ACC112 (cell line): ENCODE results near the gene SEMA5B.

Experiments
- H2AFZ ChIP-seq: fragments of 200-600 bp; sonication (generic); one replicate; pipeline ENCODE4 v1.6.0; 2017; ENCODE audit warnings: antibody characterized with exemption, low read length; ENCODE audit not compliant: unreplicated experiment
- H3K27ac ChIP-seq: fragments of 200-600 bp; sonication (generic); 2 replicates; pipeline ENCODE4 v1.5.1; 2014; ENCODE audit warnings: low read depth, mild to moderate bottlenecking, antibody characterized with exemption, low read length, moderate library complexity
- H3K27me3 ChIP-seq: fragments of 200-600 bp; sonication (generic); 2 replicates; pipeline ENCODE4 v1.6.1; 2014; ENCODE audit warnings: mild to moderate bottlenecking, antibody characterized with exemption, low read length, moderate library complexity, mixed read lengths; ENCODE audit not compliant: insufficient read depth
- H3K36me3 ChIP-seq: fragments of 200-600 bp; sonication (generic); 2 replicates; pipeline ENCODE4 v1.6.1; 2016; ENCODE audit warnings: mild to moderate bottlenecking, antibody characterized with exemption, low read length, moderate library complexity, mixed read lengths; ENCODE audit not compliant: insufficient read depth
- H3K4me1 ChIP-seq: fragments of 200-600 bp; sonication (generic); one replicate; pipeline ENCODE4 v1.6.1; 2016; ENCODE audit warnings: low read length, mixed read lengths; ENCODE audit not compliant: insufficient read depth, unreplicated experiment, control insufficient read depth
- H3K4me3 ChIP-seq: fragments of 200-600 bp; sonication (generic); 2 replicates; pipeline ENCODE4 v1.5.1; 2014; ENCODE audit warnings: mild to moderate bottlenecking, low read depth, low read length
- H3K79me2 ChIP-seq: fragments of 200-600 bp; sonication (generic); one replicate; pipeline ENCODE4 v1.6.0; 2016; ENCODE audit warnings: low read length; ENCODE audit not compliant: control insufficient read depth, unreplicated experiment, insufficient read depth

Gene SEMA5B

DNA sequence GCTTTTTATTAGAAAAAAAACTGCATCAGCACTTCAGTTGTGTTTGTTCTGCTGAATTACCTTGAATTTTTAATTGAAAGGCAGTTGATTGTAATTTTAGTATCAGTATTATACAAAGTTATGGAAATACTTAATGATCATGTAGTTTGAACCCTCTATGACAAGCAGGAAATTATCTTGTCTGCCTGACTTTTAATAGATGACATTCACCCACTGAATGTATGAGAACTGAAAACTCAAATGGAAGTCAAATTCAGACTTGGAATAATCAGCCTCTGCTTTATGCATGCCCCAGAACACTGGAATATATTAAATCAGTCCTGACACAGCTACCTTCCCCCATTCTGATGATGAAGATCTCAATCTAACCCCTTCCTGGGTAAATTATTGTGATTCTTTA is 159.2 kb downstream of the SEMA5B start:
- no peak overlapping the region for H3K27ac ChIP-seq
- H3K79me2 ChIP-seq = no peaks in the 10 kb centered on the region
- no peaks in the 10 kb centered on the region for H3K4me1 ChIP-seq
- H2AFZ ChIP-seq = no peak overlapping the region
- no peaks in the 10 kb centered on the region for H3K27me3 ChIP-seq
- no peaks in the 10 kb centered on the region for H3K36me3 ChIP-seq
- H3K4me3 ChIP-seq = no peak overlapping the region

DNA sequence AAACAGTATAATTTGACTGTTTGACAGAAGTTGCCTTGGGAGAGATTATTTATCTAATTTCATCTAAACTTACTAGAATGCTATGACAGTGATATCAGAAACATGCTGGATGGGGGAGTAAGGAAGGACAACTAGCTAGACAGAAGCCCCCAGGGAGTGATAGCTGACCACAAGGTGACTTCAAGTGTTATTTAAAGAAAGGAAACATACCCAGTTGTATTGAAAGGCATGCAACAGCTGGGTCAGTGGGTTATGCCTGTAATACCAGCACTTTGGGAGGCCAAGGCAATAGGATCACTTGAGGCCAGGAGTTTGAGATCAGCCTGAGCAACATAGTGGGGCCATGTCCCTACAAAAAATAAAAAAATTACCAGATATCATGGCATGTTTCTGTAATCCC is 163.1 kb downstream of the SEMA5B start:
- no peak overlapping the region for H3K4me3 ChIP-seq
- H3K36me3 ChIP-seq = no peaks in the 10 kb centered on the region
- H3K79me2 ChIP-seq = no peaks in the 10 kb centered on the region
- no peaks in the 10 kb centered on the region for H3K4me1 ChIP-seq
- no peaks in the 10 kb centered on the region for H3K27me3 ChIP-seq
- no peak overlapping the region for H2AFZ ChIP-seq
- H3K27ac ChIP-seq = no peak overlapping the region

DNA sequence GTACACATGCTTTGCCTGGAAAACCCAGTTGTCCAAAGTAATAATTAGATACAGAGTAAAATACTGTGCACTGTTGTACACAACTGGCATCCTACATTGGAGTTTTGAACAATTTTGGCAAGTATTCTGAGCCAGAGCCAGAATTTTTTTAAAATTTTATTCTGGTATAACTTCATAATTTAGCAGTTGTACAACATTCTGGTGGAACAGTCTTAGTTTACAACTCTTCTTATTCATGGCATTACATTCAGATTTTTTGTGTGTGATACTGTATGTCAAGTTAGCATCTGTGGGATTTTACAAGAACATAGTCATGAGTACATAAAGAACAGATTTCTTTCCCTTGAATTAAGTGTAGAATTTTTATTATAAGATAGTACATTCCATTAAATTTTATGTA is 165.2 kb downstream of the SEMA5B start:
- H3K27me3 ChIP-seq = no peaks in the 10 kb centered on the region
- no peak overlapping the region for H3K4me3 ChIP-seq
- peaks cover 9% of the 10 kb centered on the region for H3K4me1 ChIP-seq

More for the DNA sequence above, 165.2 kb downstream of the SEMA5B start:
- Histone ChIP-seq H2AFZ (no peak overlapping the region), H3K27ac (no peak overlapping the region), H3K36me3 (no peaks in the 10 kb centered on the region), H3K79me2 (no peaks in the 10 kb centered on the region)
